Left lung (tissue), 10 donors: ENCODE measurements around the gene EHD2. TPM values are rescaled to one million over a fixed set of nuclear protein-coding genes. Genes with fewer than 3 reads are reported as not detected.
A peak's percentile ranks its signal among the peaks of the same experiment; 100 is the strongest.
"Not testable (repeated sequence)": the region's sequence is repeated elsewhere in the genome, so short reads cannot be mapped to it uniquely, and the experiment has no call there.

Source experiments
- ATAC-seq: fragments of 200-7000 bp; cut with Tn5 transposase; one replicate; pipeline ENCODE4 v1.9.1; 2020; ENCODE audit warnings: moderate library complexity
- DNase-seq, 4 donors: peaks; one replicate each; pipeline ENCODE4 v3.0.0-alpha.2; 2013 to 2020
- H3K27ac ChIP-seq, 2 donors: fragments of 200-600 bp; sonication (generic) in 1 of 2; one replicate each; pipeline versions ENCODE4 v1.5.0 to v1.8.0; 2020 to 2021
- H3K27me3 ChIP-seq, 2 donors: fragments of 200-600 bp; sonication (generic) in 1 of 2; one replicate each; pipeline versions ENCODE4 v1.5.0 to v1.8.0; 2020 to 2021
- H3K36me3 ChIP-seq, 2 donors: fragments of 200-600 bp; sonication (generic) in 1 of 2; one replicate each; pipeline versions ENCODE4 v1.5.0 to v1.8.0; 2020 to 2021
- H3K4me1 ChIP-seq, 2 donors: fragments of 200-600 bp; one replicate each; pipeline ENCODE4 v1.8.0; 2021
- H3K4me3 ChIP-seq, 2 donors: fragments of 200-600 bp; sonication (generic) in 1 of 2; one replicate each; pipeline versions ENCODE4 v1.5.0 to v1.8.0; 2020 to 2021; ENCODE audit warnings: mild to moderate bottlenecking in 1 of 2
- H3K9me3 ChIP-seq, 2 donors: fragments of 200-600 bp; sonication (generic) in 1 of 2; one replicate each; pipeline versions ENCODE4 v1.5.0 to v1.8.0; 2020 to 2021
- CTCF ChIP-seq, 2 donors: fragments of 200-600 bp; sonication (generic) in 1 of 2; IDR thresholded peaks; one replicate each; pipeline versions ENCODE4 v1.5.0 to v1.8.0; 2021; ENCODE audit warnings: antibody characterized with exemption in 2 of 2
- intact Hi-C, 2 donors: fragments of 100-400 bp; cut with DNase I; formaldehyde crosslinking; loops; one replicate each; pipeline versions ENCODE4 v1.11.2 to v1.14.2; 2022
- polyA plus RNA-seq, 6 donors: library from polyadenylated mRNA; unstranded; fragments of 120-200 nt; gene quantifications; one replicate each; pipeline ENCODE4 v1.2.1, GENCODE V29; 2013; ENCODE audit not compliant: insufficient read length in 6 of 6
- total RNA-seq, 2 donors: library from RNA; stranded (reverse); fragmentation: NEBNext Ultra II Directional; extraction: Animal tissue kit (Norgen Biotek cat#: 25700); gene quantifications; one replicate each; pipeline ENCODE4 v1.2.1, GENCODE V29; 2021
- donor health status: DM: no; HTN: yes; CAD: no.
- donor health status: DM: no; HTN: no; CAD: no.

EHD2 gene
- total and polyA plus RNA-seq, 8 donors = 97.3 to 263 (median 130) TPM

- no peak for DNase-seq
- H3K36me3 ChIP-seq = peaks cover 0 to 60% of the 10 kb centered on the region in 2 donors
- intact Hi-C loops = loop anchor here in 1 of 2 donors (10.0 kb wide), 1 partner anchor 67 kb away; the partner anchor contains the start of gene EHD2
Observed at GRCh38 chr19:47781590-47782262, 68.5 kb downstream of the EHD2 start.

GRCh38 chr19:47786566-47786965 is 73.3 kb downstream of the EHD2 start:
- H3K27ac ChIP-seq = no peak overlapping the region

More at GRCh38 chr19:47781590-47782262, 68.5 kb downstream of the EHD2 start:
- no peak for TF ChIP-seq CTCF (IDR thresholded peaks at IDR 0.05)
- H3K4me1 ChIP-seq = peaks cover 26 to 31% of the 10 kb centered on the region in 2 donors
- H3K27ac ChIP-seq = peak overlapping the region in 1 of 2 donors; percentile 9
- ATAC-seq = no peak
- H3K27me3 ChIP-seq = no peaks in the 10 kb centered on the region
- no peaks in the 10 kb centered on the region for H3K9me3 ChIP-seq
- no peak overlapping the region for H3K4me3 ChIP-seq

GRCh38 chr19:47787307-47787706 is 74.1 kb downstream of the EHD2 start:
- ATAC-seq, H3K9me3 ChIP-seq, H3K27me3 ChIP-seq, H3K4me1 ChIP-seq, H3K27ac ChIP-seq, DNase-seq, H3K4me3 ChIP-seq: not testable (repeated sequence)
- H3K36me3 ChIP-seq = peaks cover 0 to 49% of the 10 kb centered on the region in 2 donors
- intact Hi-C loops = loop anchor here in 1 of 2 donors (10.0 kb wide), 1 partner anchor 73 kb away; the partner anchor contains the start of gene EHD2

More at GRCh38 chr19:47786566-47786965, 73.3 kb downstream of the EHD2 start:
- DNase-seq = no peak
- no peaks in the 10 kb centered on the region for H3K27me3 ChIP-seq
- H3K36me3 ChIP-seq = peaks cover 0 to 55% of the 10 kb centered on the region in 2 donors
- peaks cover 4 to 7% of the 10 kb centered on the region in 2 donors for H3K4me1 ChIP-seq
- no peaks in the 10 kb centered on the region for H3K9me3 ChIP-seq
- intact Hi-C loops = loop anchor here in 1 of 2 donors (10.0 kb wide), 1 partner anchor 72 kb away; the partner anchor contains the start of gene EHD2
- no peak for TF ChIP-seq CTCF (IDR thresholded peaks at IDR 0.05)
- no peak for ATAC-seq
- H3K4me3 ChIP-seq = no peak overlapping the region

- H3K9me3 ChIP-seq, DNase-seq, H3K4me3 ChIP-seq, H3K4me1 ChIP-seq, H3K27me3 ChIP-seq, ATAC-seq, H3K27ac ChIP-seq: not testable (repeated sequence)
- H3K36me3 ChIP-seq = peaks cover 0 to 24% of the 10 kb centered on the region in 2 donors
- intact Hi-C loops = loop anchor here in 1 of 2 donors (10.0 kb wide), 1 partner anchor 75 kb away; the partner anchor contains the start of gene EHD2
Observed at GRCh38 chr19:47789811-47790210, 76.6 kb downstream of the EHD2 start.

DNA sequence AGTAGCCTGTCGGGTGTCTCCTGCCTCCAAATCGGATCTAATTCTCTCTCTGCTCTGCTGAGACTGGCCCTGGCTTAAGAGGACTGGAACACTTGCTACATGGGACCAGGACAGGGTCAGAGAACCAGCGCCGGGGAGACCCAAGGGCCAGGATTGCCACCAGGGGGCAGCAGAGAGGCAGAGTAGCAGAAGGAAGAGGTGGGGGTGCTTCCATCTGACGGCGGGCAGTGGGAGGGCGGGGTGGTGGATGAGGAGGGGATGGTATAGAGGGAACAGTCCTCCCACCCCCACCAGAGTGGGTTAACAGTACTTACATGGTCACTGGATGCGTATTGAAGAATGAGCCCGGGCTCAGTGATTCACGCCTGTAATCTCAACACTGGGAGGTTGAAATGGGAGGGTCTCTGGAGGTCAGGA is 77.2 kb downstream of the EHD2 start:
- Histone ChIP-seq H3K4me1 (peaks cover 0 to 7% of the 10 kb centered on the region in 2 donors), H3K4me3 (no peak overlapping the region), H3K27ac (no peak overlapping the region), H3K9me3 (no peaks in the 10 kb centered on the region), H3K27me3 (no peaks in the 10 kb centered on the region), H3K36me3 (peaks cover 0 to 18% of the 10 kb centered on the region in 2 donors)
- DNase-seq (peak; percentile 34 to 94 (median 74)), ATAC-seq (peak; percentile 88)
- TF ChIP-seq CTCF (IDR thresholded peaks at IDR 0.05) = peak; percentile 70 to 86
- intact Hi-C loops = no loop called here

GRCh38 chr19:47792616-47793015 is 79.4 kb downstream of the EHD2 start:
- no peak for TF ChIP-seq CTCF (IDR thresholded peaks at IDR 0.05)
- DNase-seq (no peak), ATAC-seq (no peak)
- Histone ChIP-seq H3K4me3 (no peak overlapping the region), H3K36me3 (no peaks in the 10 kb centered on the region), H3K4me1 (peaks cover 0 to 7% of the 10 kb centered on the region in 2 donors), H3K27me3 (no peaks in the 10 kb centered on the region), H3K9me3 (no peaks in the 10 kb centered on the region), H3K27ac (no peak overlapping the region)
- intact Hi-C loops = no loop called here
